Stromal cell of bone marrow (primary cell): ENCODE data around the gene ZFYVE19.

Source experiments
- DNase-seq: peaks from one replicate; pipeline ENCODE4 v3.0.0-alpha.2; 2012; ENCODE audit warnings: low read depth

The ZFYVE19 gene

DNA sequence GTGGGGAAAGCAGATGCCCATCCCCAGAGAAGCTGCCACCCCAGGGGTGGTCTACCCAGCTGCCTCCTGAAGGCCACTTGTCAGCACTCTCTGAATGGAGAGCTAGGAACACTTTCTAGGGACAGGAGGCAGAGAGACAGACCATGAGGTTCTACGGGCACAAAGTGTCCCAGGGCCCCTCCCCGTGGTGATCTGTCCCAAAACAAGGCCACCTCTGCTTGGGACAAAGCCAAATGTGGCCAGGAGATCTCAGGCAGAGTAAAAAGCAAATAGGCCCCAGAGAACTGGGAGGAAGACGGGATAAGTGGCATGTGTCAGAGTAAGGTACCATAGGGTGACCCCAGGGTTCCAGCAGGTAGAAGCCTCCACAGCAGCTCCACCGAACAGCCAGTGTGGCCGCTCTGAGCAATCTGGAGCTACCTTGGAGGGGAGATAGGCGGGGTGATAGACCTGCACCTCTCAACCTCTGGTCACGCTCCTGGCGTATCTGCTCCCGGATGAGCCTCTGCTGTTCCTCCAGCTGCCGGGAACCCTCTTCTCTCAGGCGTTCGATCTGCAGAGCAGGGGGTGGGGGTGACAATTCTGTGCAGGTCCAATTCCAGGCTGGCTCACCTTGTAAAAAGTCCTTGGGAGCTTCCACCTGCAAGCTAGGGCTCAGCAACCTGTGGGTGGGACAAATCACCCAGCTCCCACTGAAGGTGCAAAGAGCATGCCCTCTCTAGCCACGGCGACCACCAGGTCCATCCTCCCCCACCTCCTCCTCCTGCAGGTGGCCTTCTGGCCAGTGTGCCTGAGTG, 31.0 kb upstream of the ZFYVE19 start:
- DNase-seq, result no peak

DNA sequence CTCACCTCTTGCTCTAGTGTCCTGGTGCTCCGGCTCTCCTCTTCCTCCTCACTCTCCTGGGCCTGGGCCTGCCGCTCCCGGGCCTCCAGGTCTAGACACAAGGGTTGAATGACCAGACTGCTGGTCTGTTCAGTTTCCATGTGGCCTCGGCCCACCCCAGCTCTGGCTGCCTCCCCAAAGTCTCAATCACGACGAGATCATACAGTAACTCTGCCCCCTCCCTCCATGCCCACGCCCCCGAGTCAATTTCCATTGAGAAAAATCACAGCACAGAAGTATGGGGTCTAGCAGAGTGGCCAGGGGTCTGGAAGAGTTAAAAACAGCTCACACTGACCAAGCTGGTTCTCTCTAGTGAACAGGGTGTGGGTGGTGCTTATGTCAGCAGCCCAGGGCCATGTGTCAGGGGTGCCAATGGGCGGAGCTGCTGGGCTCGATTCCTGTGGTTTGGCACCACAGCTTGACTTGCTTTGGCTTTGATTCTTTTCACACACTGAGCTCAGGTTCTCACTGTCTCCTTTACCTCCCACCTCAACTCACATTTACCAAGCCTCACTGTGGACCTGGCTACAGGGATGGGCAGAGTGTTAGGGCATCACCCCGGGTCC, 30.2 kb upstream of the ZFYVE19 start:
- peak; percentile 68 for DNase-seq

DNA sequence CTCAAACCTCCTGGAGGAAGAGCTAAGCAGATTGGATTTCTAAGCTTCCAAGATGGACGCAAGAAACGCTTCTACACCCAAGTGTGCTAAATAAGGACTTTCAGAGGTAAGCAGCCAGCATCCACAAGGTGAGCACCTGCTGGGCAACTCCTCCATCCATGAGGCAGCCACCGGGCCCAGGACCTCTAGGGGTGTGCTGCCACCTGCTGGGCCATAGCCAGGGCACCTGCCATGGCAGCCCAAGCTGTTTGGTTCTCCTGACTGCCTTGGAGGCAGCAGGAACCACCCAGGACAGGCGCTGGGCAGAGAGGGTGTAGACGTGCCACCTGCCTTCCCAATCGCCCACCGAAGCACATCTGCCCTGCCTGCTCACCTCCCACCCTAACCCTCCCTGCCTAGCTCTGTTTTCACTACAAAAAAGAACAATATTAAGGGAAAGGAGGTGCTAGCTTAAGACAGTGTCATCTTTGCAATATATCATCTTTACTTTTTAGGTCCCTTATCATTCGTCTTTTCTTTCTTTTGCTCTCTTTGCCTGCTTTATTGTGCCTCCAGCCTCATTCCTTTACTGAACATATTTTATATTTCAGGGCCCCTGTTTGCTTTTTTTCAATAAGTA, 24.2 kb upstream of the ZFYVE19 start:
- no peak for DNase-seq

DNA sequence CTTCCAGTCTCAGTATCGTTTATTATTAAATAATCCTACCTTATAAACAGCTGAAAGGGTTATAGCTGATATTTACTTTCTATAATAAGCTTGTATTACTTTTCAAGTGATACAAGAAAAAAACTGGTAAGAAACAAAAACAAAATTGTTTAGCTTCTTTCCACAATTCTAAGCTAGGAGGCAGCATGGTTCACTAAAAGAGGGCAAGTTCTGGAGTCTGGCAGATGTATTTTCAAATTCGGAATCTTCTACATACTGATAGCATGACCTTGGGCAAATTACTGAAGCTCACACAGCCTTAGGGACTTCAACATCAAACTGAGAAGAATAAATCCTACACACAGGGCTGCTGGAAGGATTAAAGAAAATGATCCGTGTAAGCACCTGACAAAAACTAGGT, 21.7 kb upstream of the ZFYVE19 start:
- no peak for DNase-seq

DNA sequence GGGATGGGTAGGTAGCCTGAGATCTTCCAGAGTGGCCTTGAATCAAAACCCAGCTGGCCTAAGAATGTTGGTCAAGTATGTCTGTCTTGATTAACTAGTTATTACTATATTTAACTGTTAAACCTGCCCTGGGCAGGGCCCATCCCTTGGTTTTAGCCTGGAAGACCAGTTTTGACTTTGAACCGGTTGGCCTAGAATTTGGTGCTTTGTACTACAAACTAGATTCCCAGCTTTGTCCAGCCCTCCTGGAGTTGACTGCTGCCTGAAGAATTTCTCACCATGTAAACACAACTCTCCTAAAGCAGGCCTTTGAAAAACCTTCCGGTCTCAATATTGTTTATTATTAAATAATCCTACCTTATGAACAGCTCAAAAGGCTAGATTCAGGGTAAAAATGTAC, 21.1 kb upstream of the ZFYVE19 start:
- DNase-seq, result no peak

DNA sequence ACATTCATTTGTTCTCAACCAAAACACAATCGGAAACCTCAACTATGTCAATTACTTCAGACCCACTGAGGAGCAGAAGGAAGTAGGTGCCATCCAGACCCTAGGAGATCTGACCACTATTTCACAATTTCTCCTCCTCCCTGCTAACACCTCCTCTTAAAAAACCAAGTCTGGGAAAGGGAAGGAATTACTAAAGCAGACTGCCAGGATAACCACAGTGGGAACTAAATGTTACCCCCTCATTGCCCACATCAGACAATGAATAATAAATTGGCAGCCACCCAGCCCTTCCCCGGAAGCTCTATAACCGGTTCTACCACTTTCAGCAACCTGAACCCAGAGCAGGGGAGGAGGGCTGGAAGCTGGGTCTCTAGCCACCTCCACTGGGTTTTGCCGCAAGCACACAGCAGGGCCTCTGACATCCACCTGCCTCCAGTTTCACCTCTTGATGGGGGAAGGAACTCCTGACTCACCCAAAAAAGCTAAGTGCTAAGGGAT, 19.5 kb upstream of the ZFYVE19 start:
- DNase-seq, result peak; percentile 44

DNA sequence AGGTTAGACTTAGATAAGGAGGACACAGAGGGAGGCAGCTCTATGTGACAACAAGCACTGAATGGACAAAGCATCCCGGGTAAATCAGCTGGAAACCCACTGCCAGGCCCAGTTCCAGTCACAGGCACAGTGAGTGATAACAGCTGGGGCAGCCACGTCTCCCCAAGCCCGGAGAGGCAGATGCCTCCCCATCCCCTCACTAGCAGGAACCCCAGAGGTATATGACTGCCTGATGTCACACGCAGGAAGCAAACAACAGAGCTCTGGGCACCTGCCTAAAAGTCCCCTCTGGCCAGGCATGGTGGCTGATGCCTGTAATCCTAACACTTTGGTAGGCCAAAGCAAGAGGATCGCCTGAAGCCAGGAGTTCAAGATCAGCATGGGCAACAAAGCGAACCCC, 18.9 kb upstream of the ZFYVE19 start:
- DNase-seq, result no peak

DNA sequence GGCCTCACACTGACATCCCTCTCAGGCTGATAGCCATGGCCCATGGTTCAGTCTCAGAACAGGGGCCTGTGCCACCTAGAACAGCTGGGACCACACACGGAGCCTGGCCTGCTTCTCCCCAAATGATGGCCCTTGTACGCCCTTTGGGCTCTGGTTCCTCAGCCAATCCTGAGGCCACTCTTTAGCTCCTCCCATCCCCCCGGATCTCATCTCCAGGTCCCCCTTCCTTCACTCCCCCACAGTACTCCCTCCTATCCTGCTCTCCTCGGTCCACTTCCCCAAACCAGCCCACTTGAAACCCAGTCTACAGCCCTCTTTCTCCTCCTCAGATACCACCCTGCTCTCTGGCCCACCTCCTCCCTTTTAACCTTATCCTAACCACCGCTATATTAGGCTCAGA, 17.8 kb upstream of the ZFYVE19 start:
- no peak for DNase-seq

DNA sequence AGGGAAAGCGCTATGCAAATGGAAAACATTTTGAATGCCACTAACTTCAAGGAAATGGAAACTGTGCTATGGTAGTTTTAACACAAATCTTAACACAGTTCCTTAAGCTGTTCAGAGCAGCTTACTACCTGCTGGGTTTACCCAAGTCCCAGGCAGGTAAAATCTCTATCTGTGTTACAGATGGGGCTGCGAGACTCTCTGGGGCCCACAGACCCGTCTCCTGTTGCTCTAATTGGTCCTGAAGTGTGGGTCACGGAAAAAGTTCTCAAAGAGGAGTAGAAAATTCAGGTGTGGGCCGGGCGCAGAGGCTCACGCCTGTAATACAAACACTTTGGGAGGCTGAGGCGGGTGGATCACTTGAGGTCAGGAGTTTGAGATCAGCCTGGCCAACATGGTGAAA, 16.9 kb upstream of the ZFYVE19 start:
- DNase-seq, result no peak

DNA sequence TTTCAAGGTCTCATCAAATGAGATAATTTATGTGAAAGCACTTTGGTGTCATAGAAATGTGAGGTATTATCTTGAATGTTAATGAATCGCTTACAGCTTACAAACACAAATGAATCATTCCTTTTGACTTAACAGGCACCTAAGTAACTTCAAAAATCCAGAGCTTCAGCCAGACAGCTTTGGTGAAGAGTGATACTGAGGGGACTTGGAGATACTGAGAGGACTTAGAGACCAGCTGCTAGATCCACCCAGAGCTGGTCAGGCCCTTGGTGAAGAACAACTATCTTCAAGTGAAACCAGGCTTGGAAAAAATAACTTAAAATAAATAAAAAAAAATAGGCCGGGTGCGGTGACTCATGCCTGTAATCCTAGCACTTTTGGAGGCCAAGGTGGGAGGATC, 16.2 kb upstream of the ZFYVE19 start:
- DNase-seq, result no peak

DNA sequence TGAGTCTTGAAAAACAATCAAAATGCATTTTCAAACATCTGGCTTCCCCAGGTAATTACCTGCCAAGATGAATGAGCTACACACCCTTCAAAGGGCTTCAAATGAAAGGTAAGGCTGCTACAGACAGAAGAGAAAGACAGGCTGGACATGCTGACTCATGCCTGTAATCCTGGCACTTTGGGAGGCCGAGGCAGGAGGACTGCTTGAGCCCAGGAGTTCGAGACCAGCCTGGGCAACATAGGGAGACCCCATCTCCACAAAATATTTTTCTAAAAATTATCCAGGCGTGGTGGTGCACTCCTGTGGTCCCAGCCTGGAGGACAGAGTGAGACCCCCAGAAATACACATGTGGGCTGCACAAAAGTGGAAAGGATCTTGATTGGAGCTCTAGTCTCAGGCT, 14.5 kb upstream of the ZFYVE19 start:
- no peak for DNase-seq

DNA sequence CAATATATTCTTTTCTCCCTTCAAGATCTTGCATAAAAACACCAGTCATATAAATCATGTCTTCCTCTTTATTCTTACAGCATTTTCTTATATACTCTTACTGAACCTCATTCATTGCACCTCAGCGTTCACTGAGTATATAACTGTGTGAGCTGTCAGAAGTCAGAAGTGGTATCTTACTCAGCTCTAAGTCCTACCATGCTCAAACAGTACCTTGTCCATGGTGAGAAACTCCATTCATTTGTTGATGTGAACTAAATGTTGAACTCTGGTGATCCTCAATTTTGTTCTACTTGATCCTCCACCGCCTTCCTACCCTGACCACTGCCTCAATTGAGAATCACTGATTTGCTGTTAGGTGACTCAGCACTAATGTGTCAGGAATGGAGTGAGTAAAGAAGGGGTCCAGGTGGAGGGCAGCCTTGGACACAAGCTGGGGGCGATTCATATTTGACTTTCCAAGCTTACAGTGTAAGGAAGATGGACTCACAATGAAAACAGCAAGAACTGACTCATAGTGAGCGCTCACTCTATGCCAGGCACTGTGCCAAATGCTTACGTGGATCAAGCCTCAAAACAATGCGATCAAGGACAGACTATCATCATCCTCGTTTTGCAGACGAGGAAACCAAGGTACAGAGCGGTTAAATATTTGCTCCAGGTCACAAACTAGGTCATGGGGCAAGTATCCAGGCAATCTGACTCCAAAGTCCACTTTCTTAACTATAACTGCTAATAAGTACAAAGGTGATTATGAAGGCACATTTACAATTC, 13.5 kb upstream of the ZFYVE19 start:
- DNase-seq, result peak; percentile 86

DNA sequence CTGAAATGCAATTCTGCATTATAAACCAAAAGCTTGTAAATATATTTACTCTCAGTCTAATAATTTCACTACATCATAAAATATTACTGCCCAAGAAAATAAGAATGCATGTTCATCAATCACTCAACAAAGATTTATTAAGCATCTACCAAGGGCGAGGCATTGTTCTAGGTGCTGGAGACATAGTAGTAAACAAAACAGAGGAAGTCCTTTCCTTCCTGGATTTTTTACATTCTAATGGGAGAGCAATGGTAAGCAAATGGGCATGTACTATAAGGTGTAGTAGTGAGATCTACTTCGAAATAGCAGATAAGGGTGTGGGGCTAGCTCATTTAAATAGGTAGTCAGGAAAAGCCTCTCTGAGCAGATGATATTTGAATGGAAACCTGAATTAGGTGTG, 10.8 kb upstream of the ZFYVE19 start:
- no peak for DNase-seq

DNA sequence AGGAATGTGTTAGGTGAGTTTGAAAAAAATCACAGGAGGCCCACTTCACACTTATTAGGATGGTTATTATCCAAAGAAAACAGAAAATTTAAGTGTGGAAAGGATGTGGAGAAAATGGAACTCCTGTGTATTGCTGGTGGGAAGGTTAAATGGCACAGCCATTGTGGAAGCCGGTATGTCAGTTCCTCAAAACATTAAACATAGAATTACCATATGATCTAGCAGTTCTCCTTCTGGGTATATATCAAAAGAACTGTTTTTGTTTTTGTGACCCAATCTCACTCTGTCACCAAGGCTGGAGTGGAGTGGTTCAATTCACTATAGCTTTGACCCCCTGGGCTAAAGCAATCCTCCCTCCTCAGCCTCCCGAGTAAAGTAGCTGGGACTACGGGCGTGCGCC, 10.4 kb upstream of the ZFYVE19 start:
- no peak for DNase-seq

DNA sequence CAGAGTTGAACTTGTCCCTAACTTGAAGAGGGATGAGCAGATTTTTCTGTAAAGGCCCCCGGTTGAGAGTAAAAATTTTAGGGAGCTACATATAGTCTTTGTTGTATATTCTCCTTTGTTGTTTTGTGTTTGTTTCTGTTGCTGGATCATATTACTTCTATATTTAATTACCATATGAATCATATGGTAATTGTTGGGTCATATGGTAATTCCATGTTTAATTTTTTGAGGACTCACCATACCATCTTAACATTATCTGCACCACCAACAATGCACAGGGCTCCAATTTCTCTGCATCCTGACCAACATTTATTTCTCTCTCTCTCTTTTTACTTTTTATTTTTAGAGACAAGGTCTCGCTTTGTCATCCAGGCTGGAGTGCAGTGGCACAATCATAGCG, 7.4 kb upstream of the ZFYVE19 start:
- no peak for DNase-seq

DNA sequence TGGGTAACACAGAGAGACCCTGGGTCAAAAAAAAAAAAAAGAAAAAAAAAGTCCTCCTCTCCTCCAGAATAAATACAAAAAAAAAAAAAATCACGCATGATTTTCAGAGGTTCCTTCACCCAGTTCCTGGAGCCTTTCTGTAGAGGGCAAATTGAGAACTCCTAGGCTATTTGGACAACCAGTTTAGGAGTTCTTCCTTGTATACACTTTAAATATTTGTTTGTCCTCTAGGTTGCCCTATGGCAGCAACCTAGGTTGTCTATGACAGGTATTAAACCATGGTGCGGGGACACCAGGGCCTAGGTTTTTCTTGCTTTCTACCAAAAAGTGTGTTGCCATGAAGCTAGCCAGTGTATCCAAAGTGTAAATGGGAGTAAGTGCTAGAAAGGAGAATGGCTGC, 3.8 kb upstream of the ZFYVE19 start:
- DNase-seq, result no peak

DNA sequence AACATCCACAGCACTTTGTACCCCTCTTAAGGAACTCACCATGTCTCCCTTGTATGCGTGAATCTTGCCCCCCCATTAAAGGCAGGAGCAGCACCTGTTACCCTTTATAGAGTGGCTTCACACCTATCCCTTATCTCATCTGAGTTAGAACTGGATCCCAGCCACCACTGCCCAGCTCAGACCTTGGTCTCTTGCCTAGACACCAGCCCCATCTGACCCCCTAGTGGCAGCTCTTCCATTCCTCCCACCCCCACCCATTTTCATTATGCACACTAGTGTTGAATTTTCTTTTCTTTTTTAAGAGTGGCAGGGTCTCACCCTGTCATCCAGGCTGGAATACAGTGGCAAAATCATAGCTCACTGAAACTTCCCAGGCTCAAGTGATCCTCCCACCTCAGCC, 3.2 kb upstream of the ZFYVE19 start:
- no peak for DNase-seq

DNA sequence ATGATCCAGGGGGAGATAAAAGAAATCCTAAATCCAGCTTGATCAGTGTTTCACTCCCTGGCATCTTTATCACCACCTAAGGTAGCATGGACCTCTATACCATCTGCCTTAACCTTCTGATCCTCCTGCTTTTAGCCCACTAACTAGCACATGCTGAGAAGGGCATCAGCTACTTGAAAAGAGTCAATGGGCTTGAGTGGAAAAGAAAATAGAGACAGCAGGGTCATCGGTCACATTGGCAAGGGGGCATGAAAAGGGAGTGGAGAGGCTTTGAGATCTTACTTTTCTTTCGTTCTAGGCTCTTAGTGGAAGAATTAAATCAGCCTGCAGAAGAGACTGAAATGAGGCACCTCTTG, 239 bp upstream of the ZFYVE19 start:
- no peak for DNase-seq

DNA sequence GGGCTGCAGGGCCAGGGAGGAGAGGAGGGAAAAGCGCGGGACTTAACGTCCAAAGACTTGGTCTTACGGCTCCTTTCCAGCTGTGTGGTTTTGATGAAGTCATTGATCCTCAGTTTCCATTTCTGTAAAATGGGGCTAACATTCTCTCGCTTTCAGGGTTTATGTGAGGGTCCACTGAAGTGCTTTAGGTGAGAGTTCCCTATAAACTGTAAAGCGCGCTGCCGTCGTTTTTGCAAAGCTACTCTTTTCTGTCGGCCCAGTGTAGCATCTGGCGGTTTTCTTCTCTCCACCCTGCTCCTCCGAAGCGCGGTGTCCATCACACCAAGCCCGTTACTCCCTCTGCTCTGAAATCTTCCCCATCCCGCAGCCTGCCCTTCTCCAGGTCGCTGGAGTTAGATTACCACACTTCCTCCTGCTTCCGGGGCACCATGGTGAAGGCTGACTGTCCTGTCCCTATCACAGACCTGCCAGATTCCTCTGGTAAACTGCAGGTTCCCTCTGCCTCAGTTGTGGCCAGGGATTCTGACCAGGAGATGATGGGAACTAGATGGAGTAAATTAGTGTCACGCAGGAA, 1.1 kb downstream of the ZFYVE19 start:
- no peak for DNase-seq

DNA sequence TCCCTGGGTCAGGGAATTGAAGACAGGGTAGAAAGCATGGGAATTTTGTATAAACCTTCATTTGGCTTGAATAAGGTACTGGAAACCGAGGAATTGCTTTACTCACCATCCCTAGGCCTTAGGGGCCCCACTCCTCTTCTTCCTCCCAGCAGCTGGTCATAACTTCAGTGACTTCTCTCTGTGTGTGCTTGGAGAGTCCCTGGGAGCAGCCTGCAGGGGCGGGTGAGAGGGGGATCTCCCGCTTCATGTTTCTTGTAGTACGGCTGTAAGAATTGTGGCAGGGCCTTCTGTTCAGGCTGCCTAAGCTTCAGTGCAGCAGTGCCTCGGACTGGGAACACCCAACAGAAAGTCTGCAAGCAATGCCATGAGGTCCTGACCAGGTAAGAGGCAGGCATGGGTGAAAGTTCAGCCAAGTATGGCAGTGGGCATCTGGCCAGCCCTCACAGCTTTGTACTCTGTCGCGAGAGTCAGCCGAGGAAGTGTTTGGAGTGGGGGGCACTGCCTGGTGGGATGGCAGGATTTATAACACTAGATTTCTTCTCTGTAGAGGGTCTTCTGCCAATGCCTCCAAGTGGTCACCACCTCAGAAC, 2.1 kb downstream of the ZFYVE19 start:
- no peak for DNase-seq

DNA sequence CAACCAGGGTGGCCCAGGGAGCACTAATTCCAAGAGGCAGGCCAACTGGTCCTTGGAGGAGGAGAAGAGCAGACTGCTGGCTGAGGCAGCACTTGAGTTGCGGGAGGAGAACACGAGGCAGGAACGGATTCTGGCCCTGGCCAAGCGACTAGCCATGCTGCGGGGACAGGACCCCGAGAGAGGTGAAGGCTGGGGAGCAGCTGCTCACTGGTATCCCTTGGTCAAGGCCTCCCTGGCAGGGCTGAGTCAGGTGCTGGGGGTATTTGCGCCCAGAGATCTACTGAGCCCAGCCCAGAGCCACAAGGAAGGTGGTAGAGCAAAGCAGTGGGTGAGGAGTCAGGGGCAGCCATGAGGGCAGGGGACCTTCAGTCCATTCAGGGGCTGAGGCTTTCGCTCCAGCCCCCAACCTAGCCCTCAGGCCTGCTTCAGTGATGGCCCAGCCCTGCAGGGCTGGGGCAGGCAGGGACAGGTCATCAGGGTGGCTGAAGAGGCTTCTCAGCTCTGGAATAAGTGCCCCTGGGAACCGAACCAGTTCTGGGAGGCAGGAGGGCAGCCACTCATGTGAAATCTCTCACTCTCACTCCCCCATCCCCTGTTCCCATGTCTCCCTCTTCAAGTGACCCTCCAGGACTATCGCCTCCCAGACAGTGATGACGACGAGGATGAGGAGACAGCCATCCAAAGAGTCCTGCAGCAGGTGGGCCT, 6.0 kb downstream of the ZFYVE19 start:
- no peak for DNase-seq
